Measurements from ENCODE around the gene PKP3.
"Not testable (repeated sequence)": the region's sequence is repeated elsewhere in the genome, so short reads cannot be mapped to it uniquely, and the experiment has no call there.

PKP3 gene

GRCh38 chr11:420054-420910 lies 26.3 kb downstream of the PKP3 start:
- H3K4me3 ChIP-seq (ENCODE audit: low read depth, low read length), result no peak overlapping the region
- no peak for DNase-seq
- H3K36me3 ChIP-seq, result no peaks in the 10 kb centered on the region
- H3K27ac ChIP-seq, result no peak overlapping the region
- peaks cover 2% of the 10 kb centered on the region for H3K9me3 ChIP-seq (ENCODE audit: severe bottlenecking)
- peaks cover 31% of the 10 kb centered on the region for H3K27me3 ChIP-seq (ENCODE audit: insufficient read depth, low read depth, severe bottlenecking)
- no peak for TF ChIP-seq CTCF (IDR thresholded peaks at IDR 0.05; ENCODE audit: low read depth, low read length)

GRCh38 chr11:420911-421321 lies 26.9 kb downstream of the PKP3 start:
- Histone ChIP-seq H3K27me3 (ENCODE audit: insufficient read depth, low read depth, severe bottlenecking) (peaks cover 27% of the 10 kb centered on the region), H3K36me3 (no peaks in the 10 kb centered on the region), H3K4me3 (ENCODE audit: low read depth, low read length) (no peak overlapping the region), H3K27ac (no peak overlapping the region), H3K9me3 (ENCODE audit: severe bottlenecking) (peaks cover 2% of the 10 kb centered on the region)
- TF ChIP-seq CTCF (IDR thresholded peaks at IDR 0.05; ENCODE audit: low read depth, low read length), result no peak
- no peak for DNase-seq

- TF ChIP-seq CTCF (IDR thresholded peaks at IDR 0.05; ENCODE audit: low read depth, low read length), result no peak
- H3K4me3 ChIP-seq (ENCODE audit: low read depth, low read length), result no peak overlapping the region
Observed at GRCh38 chr11:422249-422656, 28.2 kb downstream of the PKP3 start.

GRCh38 chr11:424232-424631 lies 30.2 kb downstream of the PKP3 start:
- TF ChIP-seq CTCF (IDR thresholded peaks at IDR 0.05; ENCODE audit: low read depth, low read length), result no peak
- Histone ChIP-seq H3K27me3 (ENCODE audit: insufficient read depth, low read depth, severe bottlenecking) (no peaks in the 10 kb centered on the region), H3K4me3 (ENCODE audit: low read depth, low read length) (no peak overlapping the region), H3K36me3 (no peaks in the 10 kb centered on the region), H3K9me3 (ENCODE audit: severe bottlenecking) (peaks cover 2% of the 10 kb centered on the region), H3K27ac (no peak overlapping the region)
- no peak for DNase-seq

More at GRCh38 chr11:422249-422656, 28.2 kb downstream of the PKP3 start:
- H3K36me3 ChIP-seq, result no peaks in the 10 kb centered on the region
- peak; percentile 91 for DNase-seq
- peaks cover 2% of the 10 kb centered on the region for H3K9me3 ChIP-seq (ENCODE audit: severe bottlenecking)
- H3K27ac ChIP-seq, result no peak overlapping the region
- peaks cover 14% of the 10 kb centered on the region for H3K27me3 ChIP-seq (ENCODE audit: insufficient read depth, low read depth, severe bottlenecking)

- H3K9me3 ChIP-seq (ENCODE audit: severe bottlenecking); H3K27me3 ChIP-seq (ENCODE audit: insufficient read depth, low read depth, severe bottlenecking); DNase-seq; H3K36me3 ChIP-seq; H3K4me3 ChIP-seq (ENCODE audit: low read depth, low read length); H3K27ac ChIP-seq: not testable (repeated sequence)
Observed at GRCh38 chr11:424766-425165, 30.8 kb downstream of the PKP3 start.

GRCh38 chr11:425301-425700 lies 31.3 kb downstream of the PKP3 start:
- H3K9me3 ChIP-seq (ENCODE audit: severe bottlenecking), result peaks cover 2% of the 10 kb centered on the region
- no peak overlapping the region for H3K4me3 ChIP-seq (ENCODE audit: low read depth, low read length)
- H3K27me3 ChIP-seq (ENCODE audit: insufficient read depth, low read depth, severe bottlenecking), result no peaks in the 10 kb centered on the region
- no peak for DNase-seq
- no peak overlapping the region for H3K27ac ChIP-seq
- TF ChIP-seq CTCF (IDR thresholded peaks at IDR 0.05; ENCODE audit: low read depth, low read length), result no peak
- no peaks in the 10 kb centered on the region for H3K36me3 ChIP-seq

All from WERI-Rb-1 (cell line).